Osteoblast (primary cell): ENCODE data around the gene MSH3. TPM values are rescaled to one million over a fixed set of nuclear protein-coding genes. Genes with fewer than 3 reads are reported as not detected.
"Not testable (repeated sequence)": the region's sequence is repeated elsewhere in the genome, so short reads cannot be mapped to it uniquely, and the experiment has no call there.

Experiments used
- DNase-seq: peaks from one replicate; pipeline ENCODE4 v3.0.0; 2011; ENCODE audit warnings: low spot score, mixed read lengths; ENCODE audit not compliant: insufficient read length; ENCODE audit errors: missing footprints
- H2AFZ ChIP-seq: 2 replicates; pipeline ENCODE4 v1.6.0; 2011; ENCODE audit warnings: mild to moderate bottlenecking, low read length
- H3K27ac ChIP-seq: 2 replicates; pipeline ENCODE4 v1.5.1; 2011; ENCODE audit warnings: mild to moderate bottlenecking, low read depth, low read length, moderate library complexity
- H3K27me3 ChIP-seq: 2 replicates; pipeline ENCODE4 v1.6.0; 2012; ENCODE audit warnings: mild to moderate bottlenecking, control low read depth, inconsistent platforms, low read length, moderate library complexity; ENCODE audit not compliant: insufficient read depth
- H3K36me3 ChIP-seq: 2 replicates; pipeline ENCODE4 v1.5.1; 2011; ENCODE audit warnings: mild to moderate bottlenecking, low read length, control low read depth, moderate library complexity; ENCODE audit not compliant: insufficient read depth
- H3K4me1 ChIP-seq: 2 replicates; pipeline ENCODE4 v1.5.1; 2011; ENCODE audit warnings: mild to moderate bottlenecking, low read length, control low read depth, moderate library complexity; ENCODE audit not compliant: insufficient read depth
- H3K4me2 ChIP-seq: 2 replicates; pipeline ENCODE4 v1.6.0; 2011; ENCODE audit warnings: mild to moderate bottlenecking, low read length; ENCODE audit not compliant: insufficient read depth
- H3K4me3 ChIP-seq: fragments of 200-600 bp; sonication (generic); 3 replicates; pipeline ENCODE4 v1.5.1; 2012; ENCODE audit warnings: mild to moderate bottlenecking, low read length, inconsistent platforms; ENCODE audit not compliant: insufficient read depth
- H3K79me2 ChIP-seq: 2 replicates; pipeline ENCODE4 v1.6.0; 2012; ENCODE audit warnings: mild to moderate bottlenecking, low read length, control low read depth, inconsistent platforms; ENCODE audit not compliant: insufficient read depth
- H3K9me3 ChIP-seq: 2 replicates; pipeline ENCODE4 v1.5.1; 2011; ENCODE audit warnings: low read depth, low read length, control low read depth
- H4K20me1 ChIP-seq: 2 replicates; pipeline ENCODE4 v1.6.0; 2012; ENCODE audit warnings: mild to moderate bottlenecking, low read length, control low read depth; ENCODE audit not compliant: insufficient read depth
- total RNA-seq: library from RNA; depleted of rRNA; stranded (reverse); fragments of >200 nt; gene quantifications from 2 replicates; pipeline ENCODE4 v1.2.3, GENCODE V29; 2012
- TF ChIP-seq, protein P1 (sequence below): IDR thresholded peaks from 2 replicates; pipeline ENCODE4 v1.5.1; 2011; ENCODE audit warnings: mild to moderate bottlenecking, low read depth, low read length, moderate library complexity; ENCODE audit errors: extremely low read depth

The MSH3 gene
- total RNA-seq, 1 donor: 21.7 TPM

DNA sequence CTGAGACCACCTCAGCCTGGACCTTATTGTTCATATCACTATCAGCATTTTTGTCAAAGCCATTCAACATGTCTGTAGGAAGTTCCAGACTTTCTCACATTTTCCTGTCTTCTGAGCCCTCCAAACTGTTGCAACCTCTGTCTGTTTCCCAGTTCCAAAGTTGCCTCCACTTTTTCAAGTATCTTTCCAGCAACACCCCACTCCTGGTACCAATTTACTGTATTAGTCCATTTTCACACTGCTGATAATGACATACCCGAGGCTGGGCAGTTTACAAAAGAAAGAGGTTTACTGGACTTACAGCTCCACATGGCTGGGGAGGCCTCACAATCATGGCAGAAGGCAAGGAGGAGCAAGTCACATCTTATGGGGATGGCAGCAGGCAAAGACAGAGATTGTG is 195.7 kb downstream of the MSH3 start:
- H2AFZ ChIP-seq, H3K27ac ChIP-seq, H3K79me2 ChIP-seq, H3K27me3 ChIP-seq, H3K4me2 ChIP-seq, H3K4me3 ChIP-seq, H3K9me3 ChIP-seq, DNase-seq, H4K20me1 ChIP-seq, H3K4me1 ChIP-seq, H3K36me3 ChIP-seq: not testable (repeated sequence)

- Histone ChIP-seq H2AFZ (no peak overlapping the region), H3K9me3 (no peaks in the 10 kb centered on the region), H3K4me3 (no peak overlapping the region), H3K4me2 (no peak overlapping the region), H3K27ac (no peak overlapping the region), H4K20me1 (no peaks in the 10 kb centered on the region), H3K36me3 (peaks cover 3% of the 10 kb centered on the region), H3K27me3 (no peaks in the 10 kb centered on the region), H3K79me2 (no peaks in the 10 kb centered on the region), H3K4me1 (no peaks in the 10 kb centered on the region)
- no peak for DNase-seq
- TF ChIP-seq, protein P1, sequence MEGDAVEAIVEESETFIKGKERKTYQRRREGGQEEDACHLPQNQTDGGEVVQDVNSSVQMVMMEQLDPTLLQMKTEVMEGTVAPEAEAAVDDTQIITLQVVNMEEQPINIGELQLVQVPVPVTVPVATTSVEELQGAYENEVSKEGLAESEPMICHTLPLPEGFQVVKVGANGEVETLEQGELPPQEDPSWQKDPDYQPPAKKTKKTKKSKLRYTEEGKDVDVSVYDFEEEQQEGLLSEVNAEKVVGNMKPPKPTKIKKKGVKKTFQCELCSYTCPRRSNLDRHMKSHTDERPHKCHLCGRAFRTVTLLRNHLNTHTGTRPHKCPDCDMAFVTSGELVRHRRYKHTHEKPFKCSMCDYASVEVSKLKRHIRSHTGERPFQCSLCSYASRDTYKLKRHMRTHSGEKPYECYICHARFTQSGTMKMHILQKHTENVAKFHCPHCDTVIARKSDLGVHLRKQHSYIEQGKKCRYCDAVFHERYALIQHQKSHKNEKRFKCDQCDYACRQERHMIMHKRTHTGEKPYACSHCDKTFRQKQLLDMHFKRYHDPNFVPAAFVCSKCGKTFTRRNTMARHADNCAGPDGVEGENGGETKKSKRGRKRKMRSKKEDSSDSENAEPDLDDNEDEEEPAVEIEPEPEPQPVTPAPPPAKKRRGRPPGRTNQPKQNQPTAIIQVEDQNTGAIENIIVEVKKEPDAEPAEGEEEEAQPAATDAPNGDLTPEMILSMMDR: no peak
These were observed 198.1 kb downstream of the MSH3 start for GRCh38 chr5:80852331-80853245.

GRCh38 chr5:80853413-80853812 is 199.0 kb downstream of the MSH3 start:
- no peak overlapping the region for H3K4me2 ChIP-seq
- no peaks in the 10 kb centered on the region for H3K9me3 ChIP-seq
- no peak overlapping the region for H3K27ac ChIP-seq
- peaks cover 3% of the 10 kb centered on the region for H3K36me3 ChIP-seq
- no peak for DNase-seq
- TF ChIP-seq, protein P1: no peak
- H3K27me3 ChIP-seq: no peaks in the 10 kb centered on the region
- no peaks in the 10 kb centered on the region for H4K20me1 ChIP-seq
- no peak overlapping the region for H3K4me3 ChIP-seq
- no peaks in the 10 kb centered on the region for H3K79me2 ChIP-seq
- no peak overlapping the region for H2AFZ ChIP-seq
- H3K4me1 ChIP-seq: no peaks in the 10 kb centered on the region

DNA sequence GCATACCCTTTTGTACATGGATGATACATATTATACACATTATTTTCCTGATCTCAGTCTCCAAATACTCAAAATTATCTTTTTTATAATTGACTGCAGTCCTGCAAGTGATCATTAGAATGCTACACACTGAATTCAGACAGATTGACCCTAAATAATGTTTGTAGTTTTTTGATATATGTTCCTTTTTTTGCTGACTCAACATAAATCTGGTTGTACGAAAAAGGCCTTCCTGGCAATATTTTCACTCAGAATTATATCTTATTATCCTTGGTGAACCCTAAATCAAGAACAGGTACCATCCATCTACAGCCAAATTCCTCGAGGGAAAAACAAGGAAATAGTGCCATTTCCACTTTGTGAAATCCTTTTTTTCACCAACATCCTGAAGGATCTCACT is 200.1 kb downstream of the MSH3 start:
- H3K27me3 ChIP-seq: no peaks in the 10 kb centered on the region
- TF ChIP-seq, protein P1: no peak
- H3K4me3 ChIP-seq: no peak overlapping the region
- no peak overlapping the region for H2AFZ ChIP-seq
- no peaks in the 10 kb centered on the region for H3K36me3 ChIP-seq
- no peaks in the 10 kb centered on the region for H3K4me1 ChIP-seq
- H3K9me3 ChIP-seq: no peaks in the 10 kb centered on the region
- no peaks in the 10 kb centered on the region for H3K79me2 ChIP-seq
- no peak overlapping the region for H3K27ac ChIP-seq
- no peak overlapping the region for H3K4me2 ChIP-seq
- no peak for DNase-seq
- no peaks in the 10 kb centered on the region for H4K20me1 ChIP-seq
